HG02840 (cell line): ENCODE data around the gene SLC25A33.
"Not testable (repeated sequence)": the region's sequence is repeated elsewhere in the genome, so short reads cannot be mapped to it uniquely, and the experiment has no call there.

Experiments
- ATAC-seq: cut with Tn5 transposase; IDR thresholded peaks from one replicate; pipeline ENCODE4 v1.9.1; 2021; ENCODE audit warnings: mild to moderate bottlenecking, moderate library complexity, moderate number of reproducible peaks; ENCODE audit not compliant: unreplicated experiment, low FRiP score

Gene SLC25A33

GRCh38 chr1:9618909-9619679 is 79.8 kb downstream of the SLC25A33 start:
- no peak for ATAC-seq

- ATAC-seq = no peak
Measured at GRCh38 chr1:9621032-9621431, 81.8 kb downstream of the SLC25A33 start.

GRCh38 chr1:9624081-9624480 is 84.8 kb downstream of the SLC25A33 start:
- no peak for ATAC-seq

GRCh38 chr1:9625030-9625429 is 85.8 kb downstream of the SLC25A33 start:
- ATAC-seq = not testable (repeated sequence)

- peak; percentile 38 for ATAC-seq
Measured at GRCh38 chr1:9626201-9626608, 86.9 kb downstream of the SLC25A33 start.

GRCh38 chr1:9628541-9629444 is 89.5 kb downstream of the SLC25A33 start:
- ATAC-seq = no peak

GRCh38 chr1:9629445-9630201 is 90.4 kb downstream of the SLC25A33 start:
- no peak for ATAC-seq

GRCh38 chr1:9630331-9631111 is 91.3 kb downstream of the SLC25A33 start:
- ATAC-seq = no peak

- no peak for ATAC-seq
Measured at GRCh38 chr1:9631613-9632012, 92.3 kb downstream of the SLC25A33 start.

GRCh38 chr1:9633493-9633892 is 94.2 kb downstream of the SLC25A33 start:
- ATAC-seq = no peak

GRCh38 chr1:9634582-9634981 is 95.3 kb downstream of the SLC25A33 start:
- no peak for ATAC-seq
